ENCODE results near the gene SYCP2L.

GRCh38 chr6:11002176-11002575 is 115.3 kb downstream of the SYCP2L start:
- TF ChIP-seq EZH2phosphoT487 (IDR thresholded peaks at IDR 0.05; ENCODE audit: low read length) = no peak
- no peak for TF ChIP-seq CTCF (IDR thresholded peaks at IDR 0.05; ENCODE audit: low read length)

Data from MM.1S (cell line).